ENCODE results near the gene HMCES.

- no peak for TF ChIP-seq EZH2phosphoT487 (IDR thresholded peaks at IDR 0.05; ENCODE audit: low read depth)
- TF ChIP-seq CTCF (IDR thresholded peaks at IDR 0.05; ENCODE audit: low read depth, low read length) = no peak
These were observed 18.1 kb upstream of the HMCES start for GRCh38 chr3:129260606-129261005.
